ENCODE measurements around the gene MED22.
"Not testable (repeated sequence)": the region's sequence is repeated elsewhere in the genome, so short reads cannot be mapped to it uniquely, and the experiment has no call there.

Gene MED22

DNA sequence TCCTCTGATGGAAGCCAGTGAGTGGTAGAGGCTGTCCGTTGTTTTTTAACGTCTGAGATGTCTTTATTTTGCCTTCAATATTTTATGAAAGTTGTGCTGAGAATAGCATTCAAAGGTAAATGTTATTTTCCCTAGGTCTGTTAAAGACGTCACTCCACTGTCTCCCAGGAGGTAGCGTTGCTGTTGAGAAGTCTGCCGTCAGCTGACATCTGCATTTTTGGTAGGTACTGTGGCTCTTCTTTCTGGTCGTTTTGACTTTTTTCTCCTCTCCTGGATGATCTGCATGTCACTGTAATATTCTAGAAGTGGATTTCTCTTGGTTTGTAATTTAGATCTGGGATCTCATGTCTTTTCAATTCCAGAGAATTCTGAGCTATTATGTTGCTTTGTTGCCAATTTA, 38.3 kb downstream of the MED22 start:
- no peaks in the 10 kb centered on the region for H3K4me1 ChIP-seq (ENCODE audit: insufficient read depth, low read length)
- H3K9me3 ChIP-seq (ENCODE audit: insufficient read depth, low read depth, low read length): no peaks in the 10 kb centered on the region
- no peak overlapping the region for H3K27ac ChIP-seq (ENCODE audit: low read length)
- H3K27me3 ChIP-seq (ENCODE audit: insufficient read depth, low read length): peaks cover 4% of the 10 kb centered on the region; the same call in 1 of the 2 replicates
- no peak overlapping the region for H3K4me3 ChIP-seq (ENCODE audit: low read length)
- no peak overlapping the region for H3K9ac ChIP-seq (ENCODE audit: low read depth, low read length)
- no peaks in the 10 kb centered on the region for H3K36me3 ChIP-seq (ENCODE audit: insufficient read depth, low read depth, low read length)

DNA sequence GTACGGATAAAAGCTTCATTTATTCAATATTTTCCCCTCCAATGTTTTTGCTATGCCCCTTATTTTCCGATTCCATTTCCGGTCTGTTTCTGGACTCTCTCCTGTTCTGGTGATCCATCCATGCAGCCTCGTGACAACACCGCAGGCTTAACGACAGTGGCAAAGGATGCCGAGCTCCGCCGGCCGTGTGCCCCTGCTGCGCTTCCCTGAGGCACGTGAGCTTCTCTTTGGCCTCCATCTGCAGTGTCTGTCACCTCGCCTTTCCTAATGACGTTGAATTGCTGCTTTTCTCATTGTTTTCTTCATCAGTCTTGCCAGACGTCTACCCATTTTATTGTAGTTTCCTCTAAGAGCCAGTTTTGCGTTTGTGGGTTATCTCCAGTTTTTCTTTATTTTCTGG, 40.6 kb downstream of the MED22 start:
- Histone ChIP-seq H3K4me1 (ENCODE audit: insufficient read depth, low read length) (no peaks in the 10 kb centered on the region), H3K4me3 (ENCODE audit: low read length) (no peak overlapping the region), H3K9me3 (ENCODE audit: insufficient read depth, low read depth, low read length) (no peaks in the 10 kb centered on the region), H3K9ac (ENCODE audit: low read depth, low read length) (no peak overlapping the region), H3K36me3 (ENCODE audit: insufficient read depth, low read depth, low read length) (no peaks in the 10 kb centered on the region), H3K27me3 (ENCODE audit: insufficient read depth, low read length) (peaks cover 4% of the 10 kb centered on the region; the same call in 1 of the 2 replicates), H3K27ac (ENCODE audit: low read length) (no peak overlapping the region)

DNA sequence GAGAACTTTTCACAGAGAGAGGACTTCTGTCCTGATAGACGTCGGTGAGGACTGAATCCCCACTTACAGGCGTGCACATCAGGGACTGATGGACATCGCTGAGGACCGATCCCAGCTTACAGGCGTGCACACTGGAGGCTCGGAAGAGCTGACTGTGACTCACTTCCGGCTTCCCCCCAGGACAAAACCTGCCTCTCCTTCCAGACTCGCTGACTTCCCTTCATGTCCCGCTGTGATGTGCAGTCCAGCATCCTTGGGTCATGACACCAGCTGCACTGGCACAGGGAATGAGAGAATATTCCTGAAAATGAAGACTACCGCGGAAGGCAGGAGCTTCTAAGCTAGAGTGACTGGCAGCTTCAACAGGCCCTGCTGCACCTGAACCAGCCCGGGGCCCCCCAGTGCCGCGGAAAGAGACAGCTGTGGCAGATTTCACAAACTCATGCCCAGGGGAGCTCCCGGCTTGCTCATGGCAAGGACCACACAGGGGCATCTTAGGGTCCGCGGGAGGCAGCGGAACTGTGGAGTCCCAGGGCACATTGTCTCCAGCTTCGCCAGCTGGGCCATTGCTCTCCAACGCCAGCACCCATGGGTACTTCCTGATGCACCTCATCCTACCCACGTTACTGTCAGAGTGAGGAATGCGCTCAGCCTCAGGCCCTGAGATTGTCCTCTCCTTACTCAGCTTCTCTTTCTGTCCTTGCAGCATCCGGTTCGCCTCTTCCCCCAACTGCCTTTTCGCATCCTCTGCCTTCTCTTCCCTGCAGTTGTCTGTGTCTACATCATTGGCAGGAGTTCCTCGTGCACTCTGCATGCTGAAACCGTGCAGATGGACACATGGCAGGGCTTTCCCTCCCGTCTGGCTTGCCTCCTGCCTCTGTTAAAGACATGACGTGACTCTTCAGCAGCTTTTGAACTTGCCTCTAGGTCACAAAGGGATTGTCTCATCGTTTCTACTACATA, 41.4 kb downstream of the MED22 start:
- Histone ChIP-seq H3K9ac (ENCODE audit: low read depth, low read length) (no peak overlapping the region), H3K9me3 (ENCODE audit: insufficient read depth, low read depth, low read length) (no peaks in the 10 kb centered on the region), H3K27ac (ENCODE audit: low read length) (no peak overlapping the region), H3K36me3 (ENCODE audit: insufficient read depth, low read depth, low read length) (no peaks in the 10 kb centered on the region), H3K4me1 (ENCODE audit: insufficient read depth, low read length) (no peaks in the 10 kb centered on the region), H3K4me3 (ENCODE audit: low read length) (no peak overlapping the region), H3K27me3 (ENCODE audit: insufficient read depth, low read length) (peaks cover 4% of the 10 kb centered on the region; the same call in 1 of the 2 replicates)

DNA sequence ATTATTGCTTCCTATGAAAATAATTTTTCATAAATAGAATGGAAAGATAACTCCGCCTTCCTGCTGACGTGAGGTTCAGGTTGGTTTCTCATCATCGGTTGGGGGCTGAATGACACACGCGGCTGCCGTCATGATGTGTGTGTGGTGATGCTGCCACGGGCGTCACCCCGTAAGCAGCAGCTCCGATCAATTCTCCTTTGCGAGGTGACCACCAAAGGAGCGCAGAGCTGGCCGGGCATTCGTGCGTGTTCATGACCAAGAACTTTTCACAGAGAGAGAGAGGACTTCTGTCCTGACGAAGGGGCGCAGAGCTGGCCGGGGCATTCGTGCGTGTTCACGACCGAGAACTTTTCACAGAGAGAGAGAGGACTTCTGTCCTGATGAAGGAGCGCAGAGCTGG, 42.2 kb downstream of the MED22 start:
- no peak overlapping the region for H3K27ac ChIP-seq (ENCODE audit: low read length)
- no peaks in the 10 kb centered on the region for H3K36me3 ChIP-seq (ENCODE audit: insufficient read depth, low read depth, low read length)
- H3K9ac ChIP-seq (ENCODE audit: low read depth, low read length): no peak overlapping the region
- no peaks in the 10 kb centered on the region for H3K4me1 ChIP-seq (ENCODE audit: insufficient read depth, low read length)
- H3K27me3 ChIP-seq (ENCODE audit: insufficient read depth, low read length): peaks cover 4% of the 10 kb centered on the region; the same call in 1 of the 2 replicates
- no peak overlapping the region for H3K4me3 ChIP-seq (ENCODE audit: low read length)
- H3K9me3 ChIP-seq (ENCODE audit: insufficient read depth, low read depth, low read length): no peaks in the 10 kb centered on the region

DNA sequence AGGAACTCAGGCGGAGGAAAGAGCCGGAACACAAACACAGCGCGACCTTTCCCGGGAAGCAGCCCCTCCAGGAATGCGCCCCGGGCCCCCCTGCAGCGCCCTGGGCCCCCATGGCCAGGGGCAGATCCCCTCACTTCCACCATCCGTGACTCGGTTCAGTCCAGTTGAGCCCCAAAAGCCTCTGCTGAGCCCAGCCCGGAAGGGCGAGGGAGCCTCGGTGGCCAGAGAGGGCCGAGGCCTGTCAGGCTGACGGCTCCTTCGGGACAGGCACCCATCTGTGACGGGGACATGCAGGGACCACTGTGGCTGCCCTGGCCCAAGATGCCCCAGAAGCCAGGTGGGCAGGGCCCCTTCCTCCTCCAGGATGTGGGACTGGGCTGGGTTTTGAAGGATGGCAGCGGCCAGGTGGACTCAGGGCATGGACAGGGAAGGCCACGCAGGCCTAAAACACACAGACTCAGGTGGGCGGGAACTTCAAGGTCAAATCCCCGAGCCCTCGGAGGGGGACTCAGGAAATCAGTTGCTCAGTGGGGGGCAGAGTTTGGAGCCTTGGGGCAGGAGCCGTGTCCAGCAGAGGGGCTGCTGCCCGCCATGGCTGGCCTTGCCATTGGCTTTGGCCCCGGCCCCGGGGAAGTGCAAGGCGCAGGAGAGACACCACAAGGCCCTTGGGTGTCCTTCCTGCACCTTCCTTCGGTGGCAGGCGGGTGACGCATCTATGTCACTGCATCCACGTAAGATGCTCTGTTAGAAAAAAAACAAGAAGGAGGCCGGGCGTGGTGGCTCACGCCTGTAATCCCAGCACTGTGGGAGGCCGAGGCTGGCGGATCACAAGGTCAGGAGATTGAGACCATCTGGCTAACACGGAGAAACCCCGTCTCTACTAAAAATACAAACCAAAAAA, 43.2 kb downstream of the MED22 start:
- Histone ChIP-seq H3K4me3 (ENCODE audit: low read length) (no peak overlapping the region), H3K4me1 (ENCODE audit: insufficient read depth, low read length) (no peaks in the 10 kb centered on the region), H3K27ac (ENCODE audit: low read length) (no peak overlapping the region), H3K27me3 (ENCODE audit: insufficient read depth, low read length) (peaks cover 4% of the 10 kb centered on the region; the same call in 1 of the 2 replicates), H3K9me3 (ENCODE audit: insufficient read depth, low read depth, low read length) (no peaks in the 10 kb centered on the region), H3K9ac (ENCODE audit: low read depth, low read length) (no peak overlapping the region), H3K36me3 (ENCODE audit: insufficient read depth, low read depth, low read length) (no peaks in the 10 kb centered on the region)

DNA sequence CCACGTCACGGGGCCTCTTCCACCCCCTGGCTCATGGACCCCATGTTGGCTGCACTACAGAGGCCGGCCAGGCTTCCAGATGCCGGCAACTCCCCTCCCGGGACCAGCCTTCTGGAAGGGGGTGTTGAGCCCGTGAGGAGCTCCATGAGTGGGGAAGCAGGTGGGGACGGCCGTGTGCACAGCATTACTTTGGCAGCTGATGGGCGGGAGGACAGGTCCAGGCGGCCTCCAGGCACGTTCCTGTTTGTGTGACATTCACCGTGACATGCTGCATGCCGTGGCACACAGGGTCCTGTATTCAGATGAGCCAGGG, 43.8 kb downstream of the MED22 start:
- H3K9ac ChIP-seq (ENCODE audit: low read depth, low read length): no peak overlapping the region
- H3K27me3 ChIP-seq (ENCODE audit: insufficient read depth, low read length): peaks cover 4% of the 10 kb centered on the region; the same call in 1 of the 2 replicates
- H3K4me3 ChIP-seq (ENCODE audit: low read length): no peak overlapping the region

DNA sequence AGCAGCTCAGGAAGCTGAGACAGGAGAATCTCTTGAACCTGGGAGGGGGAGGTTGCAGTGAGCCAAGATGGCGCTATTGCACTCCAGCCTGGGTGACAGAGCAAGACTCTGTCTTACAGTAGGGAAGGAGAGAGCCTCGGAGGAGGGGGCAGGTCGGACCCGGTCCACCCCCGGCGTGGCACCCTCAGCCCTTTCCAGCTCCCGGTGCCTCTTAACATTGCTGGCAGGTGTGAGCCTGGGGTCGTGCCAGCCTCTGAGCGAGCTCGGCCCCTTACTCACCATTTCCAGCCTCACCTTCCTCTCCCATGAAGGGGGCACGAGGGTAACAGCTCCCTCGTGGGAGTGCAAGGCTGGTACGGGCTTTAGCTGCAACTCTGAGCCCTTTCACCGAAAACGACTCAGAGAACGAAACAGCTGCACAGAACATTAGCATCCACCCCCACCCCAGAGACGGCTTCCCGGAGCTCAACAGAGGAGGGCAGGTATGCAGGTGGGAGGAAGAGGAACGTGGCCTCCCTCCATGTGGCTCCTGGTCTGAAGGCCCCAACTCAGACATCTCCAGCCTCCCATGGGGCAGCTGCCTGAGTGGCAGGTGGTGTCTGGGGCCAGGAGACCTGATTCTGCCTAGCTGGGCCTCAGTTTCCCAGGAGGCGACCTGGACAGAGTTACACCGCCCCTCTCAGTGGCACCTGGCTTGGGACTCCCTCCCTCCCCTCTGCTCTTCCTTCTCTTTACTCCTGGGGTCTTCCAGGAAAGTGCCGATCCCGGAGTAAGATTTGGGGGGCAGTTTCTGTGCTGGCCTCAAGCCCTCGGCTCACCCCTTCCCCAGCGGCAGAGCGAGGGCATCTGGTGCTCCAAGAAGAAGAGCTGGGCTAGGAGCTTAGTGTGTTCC, 44.4 kb downstream of the MED22 start:
- H3K36me3 ChIP-seq (ENCODE audit: insufficient read depth, low read depth, low read length): no peaks in the 10 kb centered on the region
- no peak overlapping the region for H3K27ac ChIP-seq (ENCODE audit: low read length)
- no peaks in the 10 kb centered on the region for H3K9me3 ChIP-seq (ENCODE audit: insufficient read depth, low read depth, low read length)
- no peaks in the 10 kb centered on the region for H3K4me1 ChIP-seq (ENCODE audit: insufficient read depth, low read length)
- no peak overlapping the region for H3K9ac ChIP-seq (ENCODE audit: low read depth, low read length)
- peaks cover 4% of the 10 kb centered on the region; the same call in 1 of the 2 replicates for H3K27me3 ChIP-seq (ENCODE audit: insufficient read depth, low read length)
- no peak overlapping the region for H3K4me3 ChIP-seq (ENCODE audit: low read length)

More for the DNA sequence above, 43.8 kb downstream of the MED22 start:
- Histone ChIP-seq H3K36me3 (ENCODE audit: insufficient read depth, low read depth, low read length) (no peaks in the 10 kb centered on the region), H3K4me1 (ENCODE audit: insufficient read depth, low read length) (no peaks in the 10 kb centered on the region), H3K9me3 (ENCODE audit: insufficient read depth, low read depth, low read length) (no peaks in the 10 kb centered on the region), H3K27ac (ENCODE audit: low read length) (no peak overlapping the region)

DNA sequence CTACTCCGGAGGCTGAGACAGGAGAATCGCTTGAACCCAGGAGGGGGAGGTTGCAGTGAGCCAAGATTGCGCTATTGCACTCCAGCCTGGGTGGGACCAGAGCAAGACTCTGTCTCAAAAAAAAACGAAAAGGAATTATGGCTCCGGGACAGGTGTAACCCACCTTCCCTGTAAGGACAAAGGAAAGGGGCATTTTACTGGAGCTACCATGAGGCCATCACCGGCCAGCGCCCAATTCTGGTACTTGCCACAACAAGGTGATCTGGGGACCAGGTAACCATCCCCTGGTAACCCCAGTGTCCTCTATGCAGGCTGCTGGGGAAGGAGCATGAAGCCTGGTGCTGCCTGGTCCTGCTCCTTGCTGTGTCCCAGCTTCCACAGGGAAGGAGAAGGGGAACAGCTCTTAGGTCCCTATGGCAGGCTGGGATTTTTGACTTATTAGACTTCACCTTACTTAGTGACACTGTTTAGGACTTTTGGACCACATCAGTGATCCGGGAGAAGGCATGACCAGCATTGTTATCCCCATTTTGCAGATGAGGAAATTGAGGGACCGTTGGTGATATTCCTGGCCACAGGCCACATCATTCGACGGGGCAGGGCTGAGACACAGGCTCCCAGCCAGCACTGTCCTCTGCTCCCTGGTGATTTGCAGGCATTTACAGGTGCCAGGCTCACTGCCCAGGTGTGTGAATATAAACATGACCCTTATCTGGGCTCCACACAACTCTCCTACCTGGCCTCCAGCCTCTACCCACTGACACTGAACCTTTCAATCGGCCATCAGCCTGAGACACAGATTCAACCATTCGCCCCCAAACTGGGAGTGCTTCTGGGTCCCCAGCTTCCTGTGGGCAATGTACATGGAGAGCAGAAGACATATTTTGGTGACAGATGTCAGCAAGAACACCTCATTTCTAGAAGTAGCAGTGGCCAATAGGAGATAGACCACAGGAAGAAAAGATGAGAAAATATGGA, 46.4 kb downstream of the MED22 start:
- H3K4me3 ChIP-seq (ENCODE audit: low read length): no peak overlapping the region
- no peaks in the 10 kb centered on the region for H3K27me3 ChIP-seq (ENCODE audit: insufficient read depth, low read length)
- no peak overlapping the region for H3K9ac ChIP-seq (ENCODE audit: low read depth, low read length)
- no peak overlapping the region for H3K27ac ChIP-seq (ENCODE audit: low read length)
- no peaks in the 10 kb centered on the region for H3K9me3 ChIP-seq (ENCODE audit: insufficient read depth, low read depth, low read length)
- no peaks in the 10 kb centered on the region for H3K36me3 ChIP-seq (ENCODE audit: insufficient read depth, low read depth, low read length)
- H3K4me1 ChIP-seq (ENCODE audit: insufficient read depth, low read length): no peaks in the 10 kb centered on the region

GRCh38 chr9:133299996-133300395, 47.9 kb downstream of the MED22 start:
- H3K9ac ChIP-seq (ENCODE audit: low read depth, low read length); H3K4me3 ChIP-seq (ENCODE audit: low read length); H3K9me3 ChIP-seq (ENCODE audit: insufficient read depth, low read depth, low read length); H3K4me1 ChIP-seq (ENCODE audit: insufficient read depth, low read length); H3K27ac ChIP-seq (ENCODE audit: low read length); H3K27me3 ChIP-seq (ENCODE audit: insufficient read depth, low read length); H3K36me3 ChIP-seq (ENCODE audit: insufficient read depth, low read depth, low read length): not testable (repeated sequence)

- Histone ChIP-seq H3K27me3 (ENCODE audit: insufficient read depth, low read length) (no peaks in the 10 kb centered on the region), H3K9me3 (ENCODE audit: insufficient read depth, low read depth, low read length) (peaks cover 33% of the 10 kb centered on the region)
Measured at GRCh38 chr9:133294257-133294656, 53.7 kb downstream of the MED22 start.

More at GRCh38 chr9:133294257-133294656, 53.7 kb downstream of the MED22 start:
- Histone ChIP-seq H3K27ac (ENCODE audit: low read length) (no peak overlapping the region), H3K36me3 (ENCODE audit: insufficient read depth, low read depth, low read length) (no peaks in the 10 kb centered on the region), H3K9ac (ENCODE audit: low read depth, low read length) (no peak overlapping the region), H3K4me1 (ENCODE audit: insufficient read depth, low read length) (no peaks in the 10 kb centered on the region), H3K4me3 (ENCODE audit: low read length) (no peak overlapping the region)
